Upper lobe of right lung (tissue), 1 donor: Measurements from ENCODE around the gene PDE8A. TPM values are rescaled to one million over a fixed set of nuclear protein-coding genes. Genes with fewer than 3 reads are reported as not detected.
A peak's percentile ranks its signal among the peaks of the same experiment; 100 is the strongest.

Source experiments
- ATAC-seq: fragments of 200-7000 bp; cut with Tn5 transposase; one replicate; pipeline ENCODE4 v1.9.1; 2020; ENCODE audit warnings: mild to moderate bottlenecking, moderate library complexity
- DNase-seq: peaks from one replicate; pipeline ENCODE4 v3.0.0-alpha.2; 2020
- H3K27ac ChIP-seq: fragments of 200-600 bp; one replicate; pipeline ENCODE4 v1.8.0; 2022
- H3K27me3 ChIP-seq: fragments of 200-600 bp; one replicate; pipeline ENCODE4 v1.8.0; 2022; ENCODE audit warnings: mild to moderate bottlenecking
- H3K36me3 ChIP-seq: fragments of 200-600 bp; one replicate; pipeline ENCODE4 v1.8.0; 2022
- H3K4me1 ChIP-seq: fragments of 200-600 bp; one replicate; pipeline ENCODE4 v1.8.0; 2022
- H3K4me3 ChIP-seq: fragments of 200-600 bp; one replicate; pipeline ENCODE4 v1.8.0; 2022; ENCODE audit warnings: mild to moderate bottlenecking
- H3K9me3 ChIP-seq: fragments of 200-600 bp; one replicate; pipeline ENCODE4 v1.8.0; 2022
- CTCF ChIP-seq: fragments of 200-600 bp; IDR thresholded peaks from one replicate; pipeline ENCODE4 v1.8.0; 2022; ENCODE audit warnings: antibody characterized with exemption
- intact Hi-C: fragments of 100-400 bp; cut with DNase I; formaldehyde crosslinking; loops from one replicate; pipeline ENCODE4 v1.11.0; 2022
- total RNA-seq: library from RNA; stranded (reverse); fragmentation: NEBNext Ultra II Directional; extraction: Animal tissue kit (Norgen Biotek cat#: 25700); gene quantifications from one replicate; pipeline ENCODE4 v1.2.1, GENCODE V29; 2021
- donor health status: DM: no; HTN: yes; CAD: no; lungs with severe emphysema.

The PDE8A gene
- total RNA-seq, 1 donor from 2014 or later = 54.7 TPM

DNA sequence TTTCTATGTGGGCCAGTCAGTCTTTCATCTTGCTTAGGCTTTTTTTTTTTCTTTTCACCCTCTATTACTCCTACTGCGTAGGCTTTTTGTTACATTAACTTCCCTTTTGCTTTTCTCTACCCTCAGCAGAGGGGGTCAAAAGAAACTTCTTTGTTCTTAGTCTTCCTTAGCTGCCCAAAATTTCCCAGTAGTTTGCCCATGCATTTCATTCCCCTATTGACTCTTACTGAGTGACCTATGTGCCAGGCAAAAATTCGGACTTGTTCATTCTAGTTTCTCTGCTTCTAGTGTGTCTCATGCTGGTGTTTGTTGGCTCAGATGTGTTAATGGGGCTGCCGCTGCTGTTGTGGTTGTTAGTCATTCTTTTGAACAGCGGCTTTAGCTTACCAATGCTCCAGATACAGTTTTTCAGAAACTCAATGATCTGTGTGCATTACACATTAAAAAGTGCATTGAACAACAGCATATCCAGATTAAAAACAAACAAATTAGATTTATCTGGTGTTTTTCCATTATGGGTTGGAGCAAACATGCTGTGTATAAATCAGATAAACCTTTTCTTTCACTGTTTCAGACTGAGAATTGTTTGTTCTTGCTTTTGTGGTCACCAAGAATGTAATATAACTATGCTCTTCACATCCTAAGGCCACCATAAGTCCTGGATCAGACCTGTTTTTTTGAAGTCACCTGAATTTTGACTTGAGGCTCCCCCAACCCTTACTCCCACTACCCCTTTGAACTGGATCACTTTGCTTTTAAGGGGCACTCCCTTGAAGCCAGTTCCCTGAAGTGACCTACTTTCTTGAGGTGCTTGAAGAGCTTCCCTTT, 43.1 kb downstream of the PDE8A start:
- intact Hi-C loops = no loop called here
- Histone ChIP-seq H3K4me1 (peaks cover 31% of the 10 kb centered on the region), H3K27ac (no peak overlapping the region), H3K9me3 (no peaks in the 10 kb centered on the region), H3K36me3 (no peaks in the 10 kb centered on the region), H3K4me3 (no peak overlapping the region), H3K27me3 (no peaks in the 10 kb centered on the region)
- ATAC-seq (peak; percentile 41), DNase-seq (no peak)
- no peak for TF ChIP-seq CTCF

GRCh38 chr15:85025516-85026251, 44.0 kb downstream of the PDE8A start:
- Histone ChIP-seq H3K9me3 (no peaks in the 10 kb centered on the region), H3K4me1 (peaks cover 41% of the 10 kb centered on the region), H3K27me3 (no peaks in the 10 kb centered on the region), H3K36me3 (no peaks in the 10 kb centered on the region), H3K4me3 (no peak overlapping the region), H3K27ac (no peak overlapping the region)
- TF ChIP-seq CTCF = no peak
- DNase-seq (no peak), ATAC-seq (peak; percentile 51)
- intact Hi-C loops = no loop called here

- H3K27me3 ChIP-seq = no peaks in the 10 kb centered on the region
- ATAC-seq (no peak), DNase-seq (no peak)
- no peak for TF ChIP-seq CTCF
- no peaks in the 10 kb centered on the region for H3K36me3 ChIP-seq
- peaks cover 49% of the 10 kb centered on the region for H3K4me1 ChIP-seq
- H3K27ac ChIP-seq = no peak overlapping the region
- H3K9me3 ChIP-seq = no peaks in the 10 kb centered on the region
- no peak overlapping the region for H3K4me3 ChIP-seq
- intact Hi-C loops = no loop called here
These were observed 44.8 kb downstream of the PDE8A start for GRCh38 chr15:85026304-85027032.

GRCh38 chr15:85027033-85027380, 45.4 kb downstream of the PDE8A start:
- H3K27ac ChIP-seq = no peak overlapping the region

GRCh38 chr15:85027421-85027820, 45.8 kb downstream of the PDE8A start:
- H3K27ac ChIP-seq = no peak overlapping the region
- H3K4me3 ChIP-seq = no peak overlapping the region
- no peak for DNase-seq
- no peaks in the 10 kb centered on the region for H3K9me3 ChIP-seq
- no peak for ATAC-seq
- H3K4me1 ChIP-seq = peaks cover 58% of the 10 kb centered on the region
- no peaks in the 10 kb centered on the region for H3K36me3 ChIP-seq
- intact Hi-C loops = no loop called here
- H3K27me3 ChIP-seq = no peaks in the 10 kb centered on the region
- no peak for TF ChIP-seq CTCF

More at GRCh38 chr15:85027033-85027380, 45.4 kb downstream of the PDE8A start:
- ATAC-seq = no peak
- no peaks in the 10 kb centered on the region for H3K27me3 ChIP-seq
- no peaks in the 10 kb centered on the region for H3K36me3 ChIP-seq
- no peak for DNase-seq
- intact Hi-C loops = no loop called here
- H3K4me3 ChIP-seq = no peak overlapping the region
- TF ChIP-seq CTCF = no peak
- no peaks in the 10 kb centered on the region for H3K9me3 ChIP-seq
- H3K4me1 ChIP-seq = peaks cover 54% of the 10 kb centered on the region
